Retinal pigment epithelial cell (primary cell): ENCODE data around the gene ARHGAP31.

Source experiments
- DNase-seq: peaks from one replicate; pipeline ENCODE4 v3.0.0-alpha.2; 2010; ENCODE audit warnings: low read depth
- H3K4me3 ChIP-seq: 2 replicates; pipeline ENCODE4 v1.5.1; 2011; ENCODE audit warnings: mild to moderate bottlenecking, low read length, control low read depth, moderate library complexity
- TF ChIP-seq, protein P1 (sequence below): conservative IDR thresholded peaks from 2 replicates; pipeline ENCODE4 v1.5.1; 2011; ENCODE audit warnings: low read depth, low read length, control low read depth, inconsistent platforms

ARHGAP31 gene, protein sequence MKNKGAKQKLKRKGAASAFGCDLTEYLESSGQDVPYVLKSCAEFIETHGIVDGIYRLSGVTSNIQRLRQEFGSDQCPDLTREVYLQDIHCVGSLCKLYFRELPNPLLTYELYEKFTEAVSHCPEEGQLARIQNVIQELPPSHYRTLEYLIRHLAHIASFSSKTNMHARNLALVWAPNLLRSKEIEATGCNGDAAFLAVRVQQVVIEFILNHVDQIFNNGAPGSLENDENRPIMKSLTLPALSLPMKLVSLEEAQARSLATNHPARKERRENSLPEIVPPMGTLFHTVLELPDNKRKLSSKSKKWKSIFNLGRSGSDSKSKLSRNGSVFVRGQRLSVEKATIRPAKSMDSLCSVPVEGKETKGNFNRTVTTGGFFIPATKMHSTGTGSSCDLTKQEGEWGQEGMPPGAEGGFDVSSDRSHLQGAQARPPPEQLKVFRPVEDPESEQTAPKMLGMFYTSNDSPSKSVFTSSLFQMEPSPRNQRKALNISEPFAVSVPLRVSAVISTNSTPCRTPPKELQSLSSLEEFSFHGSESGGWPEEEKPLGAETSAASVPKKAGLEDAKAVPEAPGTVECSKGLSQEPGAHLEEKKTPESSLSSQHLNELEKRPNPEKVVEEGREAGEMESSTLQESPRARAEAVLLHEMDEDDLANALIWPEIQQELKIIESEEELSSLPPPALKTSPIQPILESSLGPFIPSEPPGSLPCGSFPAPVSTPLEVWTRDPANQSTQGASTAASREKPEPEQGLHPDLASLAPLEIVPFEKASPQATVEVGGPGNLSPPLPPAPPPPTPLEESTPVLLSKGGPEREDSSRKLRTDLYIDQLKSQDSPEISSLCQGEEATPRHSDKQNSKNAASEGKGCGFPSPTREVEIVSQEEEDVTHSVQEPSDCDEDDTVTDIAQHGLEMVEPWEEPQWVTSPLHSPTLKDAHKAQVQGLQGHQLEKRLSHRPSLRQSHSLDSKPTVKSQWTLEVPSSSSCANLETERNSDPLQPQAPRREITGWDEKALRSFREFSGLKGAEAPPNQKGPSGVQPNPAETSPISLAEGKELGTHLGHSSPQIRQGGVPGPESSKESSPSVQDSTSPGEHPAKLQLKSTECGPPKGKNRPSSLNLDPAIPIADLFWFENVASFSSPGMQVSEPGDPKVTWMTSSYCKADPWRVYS (N-terminal part only)

DNA sequence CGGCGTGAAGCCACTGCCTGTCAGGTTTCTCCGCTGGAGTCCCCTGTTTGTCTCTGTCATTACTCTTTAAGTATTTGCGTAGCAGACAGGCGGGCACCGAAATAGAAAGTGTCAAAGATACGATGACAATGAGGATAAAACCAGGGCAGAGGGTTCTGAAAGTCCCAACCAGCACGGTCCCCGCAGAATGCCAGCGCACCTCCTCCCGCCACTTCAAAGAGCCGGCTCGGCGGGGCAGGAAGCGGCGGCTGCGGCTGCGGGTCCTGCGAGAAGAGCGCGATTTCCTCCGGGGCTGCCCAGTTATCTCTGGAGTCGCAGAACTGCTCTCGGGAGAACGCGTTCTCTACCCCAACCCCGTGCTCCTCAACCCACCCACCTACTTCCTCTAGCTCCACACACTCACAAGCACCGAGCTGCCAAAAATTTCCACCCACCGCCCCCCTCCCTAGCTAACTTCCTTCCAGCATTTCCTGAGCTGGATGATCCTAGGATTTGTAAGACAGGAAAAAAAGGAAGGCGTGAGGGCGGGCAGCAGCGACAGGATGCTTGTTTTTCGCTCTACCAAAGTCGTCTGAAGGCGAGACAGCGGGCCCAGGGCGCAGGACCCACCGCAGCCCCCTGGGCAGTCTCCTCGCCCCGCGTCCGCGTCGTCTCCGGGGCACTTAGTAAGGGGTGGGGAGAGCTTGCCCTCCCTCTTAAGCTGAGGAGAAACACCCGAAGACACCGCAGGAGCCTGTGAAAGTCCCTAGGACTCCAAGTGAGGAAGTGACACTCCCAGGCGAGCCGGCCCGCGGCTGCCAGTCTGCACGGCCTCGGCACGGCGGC, at the start of gene ARHGAP31:
ARHGAP31 (plus strand) TSS at position 513 of the 825 bp plus-strand sequence. CDS start 522 bp downstream, outside the sequence.
- TF ChIP-seq, protein P1, sequence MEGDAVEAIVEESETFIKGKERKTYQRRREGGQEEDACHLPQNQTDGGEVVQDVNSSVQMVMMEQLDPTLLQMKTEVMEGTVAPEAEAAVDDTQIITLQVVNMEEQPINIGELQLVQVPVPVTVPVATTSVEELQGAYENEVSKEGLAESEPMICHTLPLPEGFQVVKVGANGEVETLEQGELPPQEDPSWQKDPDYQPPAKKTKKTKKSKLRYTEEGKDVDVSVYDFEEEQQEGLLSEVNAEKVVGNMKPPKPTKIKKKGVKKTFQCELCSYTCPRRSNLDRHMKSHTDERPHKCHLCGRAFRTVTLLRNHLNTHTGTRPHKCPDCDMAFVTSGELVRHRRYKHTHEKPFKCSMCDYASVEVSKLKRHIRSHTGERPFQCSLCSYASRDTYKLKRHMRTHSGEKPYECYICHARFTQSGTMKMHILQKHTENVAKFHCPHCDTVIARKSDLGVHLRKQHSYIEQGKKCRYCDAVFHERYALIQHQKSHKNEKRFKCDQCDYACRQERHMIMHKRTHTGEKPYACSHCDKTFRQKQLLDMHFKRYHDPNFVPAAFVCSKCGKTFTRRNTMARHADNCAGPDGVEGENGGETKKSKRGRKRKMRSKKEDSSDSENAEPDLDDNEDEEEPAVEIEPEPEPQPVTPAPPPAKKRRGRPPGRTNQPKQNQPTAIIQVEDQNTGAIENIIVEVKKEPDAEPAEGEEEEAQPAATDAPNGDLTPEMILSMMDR: no peak
- no peak for DNase-seq
- peak within 1 kb of the TSS; percentile 72 for H3K4me3 ChIP-seq

DNA sequence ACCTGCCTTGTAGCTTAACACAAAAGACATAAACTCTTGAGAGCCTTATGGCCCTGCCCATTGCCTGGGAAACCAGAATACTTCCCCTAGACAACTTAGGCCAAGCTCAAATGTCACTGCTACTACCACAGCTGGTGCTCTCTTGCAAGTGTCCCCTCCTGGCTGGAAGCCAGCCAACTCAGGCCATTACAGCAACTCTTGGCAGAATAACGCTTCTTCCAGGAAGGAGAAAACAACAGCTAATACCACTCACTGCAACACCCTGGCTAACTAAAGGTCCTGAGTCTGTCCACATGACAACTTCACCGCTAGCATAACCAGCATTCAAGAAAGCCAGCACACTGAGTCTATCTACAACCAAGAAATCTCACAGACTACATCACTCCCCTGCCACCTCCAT, 48.4 kb upstream of the ARHGAP31 start:
- DNase-seq: no peak
- TF ChIP-seq, protein P1: no peak
- H3K4me3 ChIP-seq: no peak overlapping the region

DNA sequence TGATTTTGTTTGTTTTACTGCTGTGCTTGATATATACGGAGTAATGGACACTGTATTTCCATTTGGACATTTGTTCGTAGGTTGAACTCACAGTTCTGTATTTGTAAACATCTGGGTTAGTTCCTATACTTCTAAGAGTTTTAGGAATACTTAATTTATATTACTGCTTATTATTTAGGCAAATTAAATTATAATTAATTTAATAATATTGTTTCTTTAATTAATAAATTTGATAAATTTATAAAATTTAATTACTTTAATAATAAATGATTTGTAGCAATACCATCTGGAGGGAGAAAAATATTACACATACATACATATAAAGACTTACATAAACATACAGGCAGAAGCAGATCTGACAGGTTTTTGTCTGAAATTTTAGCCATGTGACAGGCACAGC, 39.0 kb upstream of the ARHGAP31 start:
- TF ChIP-seq, protein P1: no peak
- H3K4me3 ChIP-seq: no peak overlapping the region
- no peak for DNase-seq

DNA sequence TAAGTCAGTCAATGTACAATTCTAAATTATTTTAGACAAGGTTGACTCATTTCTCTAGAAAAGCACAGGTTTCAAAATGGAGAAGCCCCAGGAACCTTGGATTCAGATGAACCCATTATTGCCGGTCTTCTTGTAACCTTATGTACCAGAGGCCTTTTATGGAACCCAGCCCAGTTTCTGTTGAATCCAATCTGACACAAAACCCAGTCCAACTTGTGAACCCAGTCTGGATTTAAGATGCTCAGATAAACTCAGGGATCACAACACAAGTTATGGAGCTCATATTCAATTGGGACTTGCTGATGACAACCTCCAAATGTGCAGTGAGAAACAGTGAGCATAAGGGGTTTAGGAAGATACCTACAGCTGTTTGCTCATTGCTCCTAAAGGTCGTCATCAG, 37.1 kb upstream of the ARHGAP31 start:
- no peak for DNase-seq
- H3K4me3 ChIP-seq: no peak overlapping the region
- TF ChIP-seq, protein P1: no peak

DNA sequence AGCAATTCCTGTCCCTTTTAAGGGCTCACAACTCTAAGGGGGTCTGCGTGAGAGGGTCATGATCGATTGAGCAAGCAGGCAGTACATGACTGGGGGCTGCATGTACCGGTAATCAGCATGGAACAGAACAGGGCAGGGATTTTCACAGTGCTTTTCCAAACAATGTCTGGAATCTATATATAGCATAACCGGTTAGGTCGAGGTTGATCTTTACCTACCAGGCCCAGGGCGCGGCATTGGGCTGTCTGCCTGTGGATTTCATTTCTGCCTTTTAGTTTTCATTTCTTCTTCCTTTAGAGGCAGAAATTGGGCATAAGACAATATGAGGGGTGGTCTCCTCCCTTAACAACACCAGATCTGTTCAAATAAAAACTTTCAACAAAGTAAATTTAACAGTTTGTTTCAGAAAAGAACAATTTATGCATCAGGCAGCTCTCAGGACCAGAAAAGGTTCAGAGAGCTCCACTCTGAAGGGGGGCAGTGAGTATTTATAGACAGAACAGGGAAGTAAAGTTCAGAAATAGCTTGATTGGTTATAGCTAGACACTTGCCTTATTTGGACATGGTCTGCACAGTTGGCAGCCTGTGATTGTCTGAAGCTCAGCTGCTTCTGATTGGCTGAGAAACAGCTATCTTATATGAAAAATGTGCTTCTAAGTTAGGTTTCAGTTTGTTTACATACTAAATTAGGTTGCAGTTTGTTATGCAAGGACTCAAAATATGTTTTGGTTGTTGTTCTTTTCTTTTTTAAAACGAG, 36.4 kb upstream of the ARHGAP31 start:
- H3K4me3 ChIP-seq: no peak overlapping the region
- TF ChIP-seq, protein P1: no peak
- no peak for DNase-seq

DNA sequence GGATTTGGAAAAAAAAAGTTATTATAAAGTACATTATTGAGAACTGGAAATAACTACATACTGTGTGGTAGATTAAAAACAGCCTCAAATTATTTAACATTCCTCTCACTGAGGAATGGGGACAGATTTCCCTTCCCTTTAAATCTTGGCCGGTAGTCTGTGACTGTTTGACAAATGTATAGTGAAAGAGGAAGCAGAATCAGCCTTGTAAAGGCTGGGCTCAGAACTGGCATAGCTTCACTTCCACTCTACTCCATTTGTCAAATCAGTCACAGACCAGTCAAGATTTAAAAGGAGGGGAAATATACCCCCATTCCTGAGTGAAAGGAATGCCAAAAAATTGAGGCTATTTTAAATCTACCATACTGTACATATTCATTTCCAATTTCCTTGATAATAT, 35.3 kb upstream of the ARHGAP31 start:
- DNase-seq: no peak
- TF ChIP-seq, protein P1: no peak
- H3K4me3 ChIP-seq: no peak overlapping the region
